Erythroblast (primary cell): ENCODE measurements around the gene WDR53.
"Not testable (repeated sequence)": the region's sequence is repeated elsewhere in the genome, so short reads cannot be mapped to it uniquely, and the experiment has no call there.

Source experiments
- GATA1 ChIP-seq: IDR thresholded peaks from 2 replicates; pipeline ENCODE4 v1.6.1; 2011; ENCODE audit warnings: low read depth, mild to moderate bottlenecking, control low read depth, low read length, moderate library complexity
- POLR2A ChIP-seq: IDR thresholded peaks from 2 replicates; pipeline ENCODE4 v1.6.1; 2011; ENCODE audit warnings: mild to moderate bottlenecking, low read length

- TF ChIP-seq POLR2A, GATA1: not testable (repeated sequence)
These were observed 56.5 kb downstream of the WDR53 start for GRCh38 chr3:196511646-196512425.
